CD14-positive monocyte (primary cell): ENCODE results near the gene LRRC61. TPM values are rescaled to one million over a fixed set of nuclear protein-coding genes. Genes with fewer than 3 reads are reported as not detected.
"Not testable (repeated sequence)": the region's sequence is repeated elsewhere in the genome, so short reads cannot be mapped to it uniquely, and the experiment has no call there.

Source experiments
- DNase-seq, 3 donors: peaks; one replicate each; pipeline ENCODE4 v3.0.0-alpha.2; 2011 to 2022
- H2AFZ ChIP-seq: 2 replicates; pipeline ENCODE4 v1.6.0; 2012; ENCODE audit warnings: mild to moderate bottlenecking, low read depth, low read length, inconsistent platforms; ENCODE audit not compliant: insufficient read depth, poor library complexity, severe bottlenecking
- H3K27ac ChIP-seq, 2 donors: 1 replicate in 1 of 2; 2 replicates in 1 of 2; pipeline ENCODE4 v1.5.1; 2012 to 2013; ENCODE audit warnings: low read length in 2 of 2, control low read depth in 1 of 2, inconsistent platforms in 1 of 2, low read depth in 1 of 2, mild to moderate bottlenecking in 1 of 2
- H3K27me3 ChIP-seq, 2 donors: one replicate each; pipeline versions ENCODE4 v1.6.0 to v1.6.1; 2011 to 2013; ENCODE audit warnings: low read length in 2 of 2; ENCODE audit not compliant: control insufficient read depth in 2 of 2, insufficient read depth in 2 of 2
- H3K36me3 ChIP-seq, 2 donors: replicated peaks in 1 of 2; 1 replicate in 1 of 2; 2 replicates in 1 of 2; pipeline versions ENCODE4 v1.5.1 to v1.6.1; 2012 to 2013; ENCODE audit warnings: low read length in 2 of 2, control low read depth in 1 of 2, inconsistent platforms in 1 of 2, mild to moderate bottlenecking in 1 of 2; ENCODE audit not compliant: insufficient read depth in 2 of 2, control insufficient read depth in 1 of 2
- H3K4me1 ChIP-seq, 2 donors: 1 replicate in 1 of 2; 2 replicates in 1 of 2; pipeline versions ENCODE4 v1.5.1 to v1.6.1; 2012 to 2013; ENCODE audit warnings: low read length in 2 of 2, control low read depth in 1 of 2, inconsistent platforms in 1 of 2, mild to moderate bottlenecking in 1 of 2, moderate library complexity in 1 of 2; ENCODE audit not compliant: insufficient read depth in 2 of 2, control insufficient read depth in 1 of 2
- H3K4me2 ChIP-seq: replicated peaks from 2 replicates; pipeline ENCODE3; 2012; ENCODE audit warnings: low read length, moderate library complexity, mild to moderate bottlenecking; ENCODE audit not compliant: poor library complexity, severe bottlenecking; ENCODE audit errors: extremely low read depth
- H3K4me3 ChIP-seq, 3 experiments: fragments of 200-600 bp in 1 of 3; sonication (generic) in 1 of 3; replicated peaks in 1 of 3; 1 replicate in 2 of 3; 2 replicates in 1 of 3; pipeline ENCODE4 v1.5.1; 2011 to 2013; ENCODE audit warnings: low read length in 3 of 3, mild to moderate bottlenecking in 3 of 3, control low read depth in 2 of 3, low read depth in 2 of 3, inconsistent platforms in 1 of 3, moderate library complexity in 1 of 3
- H3K79me2 ChIP-seq: 2 replicates; pipeline ENCODE4 v1.6.0; 2012; ENCODE audit warnings: mild to moderate bottlenecking, control low read depth, inconsistent platforms, low read length, moderate library complexity; ENCODE audit not compliant: insufficient read depth
- H3K9ac ChIP-seq: 2 replicates; pipeline ENCODE4 v1.6.0; 2017; ENCODE audit warnings: low read length, mild to moderate bottlenecking; ENCODE audit not compliant: insufficient read depth, poor library complexity, severe bottlenecking
- H3K9me3 ChIP-seq, 2 donors: replicated peaks in 1 of 2; 1 replicate in 1 of 2; 2 replicates in 1 of 2; pipeline versions ENCODE4 v1.5.1 to v1.6.1; 2012 to 2013; ENCODE audit warnings: low read length in 2 of 2, control low read depth in 1 of 2; ENCODE audit not compliant: control insufficient read depth in 1 of 2, insufficient read depth in 1 of 2
- H4K20me1 ChIP-seq: 2 replicates; pipeline ENCODE4 v1.6.0; 2012; ENCODE audit warnings: mild to moderate bottlenecking, low read length, control low read depth, moderate library complexity; ENCODE audit not compliant: insufficient read depth
- H3K27ac Mint-ChIP-seq, 7 donors: one replicate each; pipeline ENCODE4 v1.8.0; 2020; ENCODE audit warnings: mild to moderate bottlenecking in 7 of 7, mixed read lengths in 7 of 7, moderate library complexity in 6 of 7, inconsistent platforms in 2 of 7
- H3K27me3 Mint-ChIP-seq, 3 donors: one replicate each; pipeline ENCODE4 v1.8.0; 2021 to 2022; ENCODE audit warnings: low read depth in 3 of 3, mild to moderate bottlenecking in 3 of 3, mixed read lengths in 3 of 3, moderate library complexity in 3 of 3, inconsistent platforms in 1 of 3
- H3K36me3 Mint-ChIP-seq, 2 donors: one replicate each; pipeline ENCODE4 v1.8.0; 2020; ENCODE audit warnings: mixed read lengths in 2 of 2, inconsistent platforms in 1 of 2, mild to moderate bottlenecking in 1 of 2
- H3K4me1 Mint-ChIP-seq: one replicate; pipeline ENCODE4 v1.8.0; 2020; ENCODE audit warnings: mild to moderate bottlenecking, mixed read lengths
- H3K4me3 Mint-ChIP-seq, 2 donors: one replicate each; pipeline ENCODE4 v1.8.0; 2020; ENCODE audit warnings: mild to moderate bottlenecking in 2 of 2, mixed read lengths in 2 of 2, moderate library complexity in 1 of 2
- H3K9me3 Mint-ChIP-seq, 7 donors: one replicate each; pipeline ENCODE4 v1.8.0; 2020 to 2022; ENCODE audit warnings: mixed read lengths in 7 of 7, mild to moderate bottlenecking in 6 of 7, moderate library complexity in 6 of 7, inconsistent platforms in 2 of 7
- WGBS: methylation state at CpG from one replicate; pipeline ENCODE4 v1.1.5; 2013; ENCODE audit warnings: missing lambda C conversion rate; ENCODE audit not compliant: insufficient coverage; 5-methylcytosine and 5-hydroxymethylcytosine counted together
- intact Hi-C, 2 donors: fragments of 100-400 bp; cut with micrococcal nuclease; formaldehyde crosslinking; loops; one replicate each; pipeline versions ENCODE4 v1.15.0 to v1.15.1; 2023
- polyA plus RNA-seq, 3 donors: library from polyadenylated mRNA; depleted of rRNA in 1 of 3; unstranded in 2 of 3; stranded (reverse) in 1 of 3; fragments of 300-500 nt in 2 of 3; fragments of >200 nt in 1 of 3; fragmentation: Illumina TruSeq in 2 of 3; gene quantifications; 1 replicate in 2 of 3; 2 replicates in 1 of 3; pipeline ENCODE4 v1.2.3, GENCODE V29; 2012 to 2021

The LRRC61 gene
- polyA plus RNA-seq, 3 donors = 1.4 to 8.6 (median 5.7) TPM

DNA sequence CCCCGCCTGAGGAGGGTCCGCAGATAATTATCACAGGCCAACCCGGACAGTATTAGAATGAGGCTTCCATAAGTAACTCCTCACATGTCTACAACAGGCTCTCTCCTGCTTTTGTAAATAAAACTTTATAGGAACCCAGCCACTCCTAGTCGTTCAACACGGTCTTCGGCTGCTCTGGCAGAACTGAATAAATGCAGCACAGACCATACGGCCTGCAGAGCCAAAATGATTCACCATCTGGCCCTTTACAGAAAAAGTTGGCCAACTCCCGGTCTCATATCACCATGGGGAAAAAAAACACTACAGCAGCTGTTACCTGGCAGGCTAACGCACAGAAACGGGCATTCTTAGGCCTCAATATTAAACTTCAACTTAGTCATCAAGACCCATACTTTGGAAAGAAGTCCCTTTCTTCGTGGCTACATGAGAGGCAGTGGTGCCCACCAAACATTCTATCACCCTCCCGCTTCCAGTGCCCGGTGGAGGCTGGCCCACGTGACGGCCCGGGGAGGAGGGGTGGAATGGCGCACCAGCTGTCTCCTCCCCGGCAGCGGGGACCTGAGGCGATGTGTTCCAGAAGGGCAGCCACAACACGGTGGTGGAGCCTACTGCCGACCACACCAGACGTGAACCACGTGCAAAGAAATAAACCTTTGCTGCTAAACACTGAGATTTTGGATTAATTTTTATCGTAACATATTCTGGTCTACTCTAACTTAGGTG lies 41.3 kb upstream of the LRRC61 start:
- H3K27ac ChIP-seq, H3K36me3 ChIP-seq, H3K4me1 ChIP-seq, intact Hi-C loops, H3K4me3 Mint-ChIP-seq, H3K9me3 Mint-ChIP-seq, H3K36me3 Mint-ChIP-seq, H3K27me3 Mint-ChIP-seq, H3K4me2 ChIP-seq, H3K9me3 ChIP-seq, H3K27me3 ChIP-seq, H3K4me1 Mint-ChIP-seq, H4K20me1 ChIP-seq, DNase-seq, H3K79me2 ChIP-seq, H3K4me3 ChIP-seq, H3K27ac Mint-ChIP-seq, H3K9ac ChIP-seq, H2AFZ ChIP-seq: not testable (repeated sequence)
- no CpG with 5 or more reads among the region's 25 CpGs for WGBS

GRCh38 chr7:150283111-150283510 lies 40.0 kb upstream of the LRRC61 start:
- H3K27ac ChIP-seq, H3K9ac ChIP-seq, DNase-seq, H3K36me3 Mint-ChIP-seq, H3K27me3 Mint-ChIP-seq, intact Hi-C loops, H3K4me3 Mint-ChIP-seq, H3K79me2 ChIP-seq, H3K9me3 ChIP-seq, H3K4me1 ChIP-seq, H4K20me1 ChIP-seq, H3K27me3 ChIP-seq, H3K27ac Mint-ChIP-seq, H2AFZ ChIP-seq, H3K4me2 ChIP-seq, H3K4me1 Mint-ChIP-seq, H3K4me3 ChIP-seq, H3K9me3 Mint-ChIP-seq, H3K36me3 ChIP-seq: not testable (repeated sequence)
- no CpG with 5 or more reads among the region's 3 CpGs for WGBS

DNA sequence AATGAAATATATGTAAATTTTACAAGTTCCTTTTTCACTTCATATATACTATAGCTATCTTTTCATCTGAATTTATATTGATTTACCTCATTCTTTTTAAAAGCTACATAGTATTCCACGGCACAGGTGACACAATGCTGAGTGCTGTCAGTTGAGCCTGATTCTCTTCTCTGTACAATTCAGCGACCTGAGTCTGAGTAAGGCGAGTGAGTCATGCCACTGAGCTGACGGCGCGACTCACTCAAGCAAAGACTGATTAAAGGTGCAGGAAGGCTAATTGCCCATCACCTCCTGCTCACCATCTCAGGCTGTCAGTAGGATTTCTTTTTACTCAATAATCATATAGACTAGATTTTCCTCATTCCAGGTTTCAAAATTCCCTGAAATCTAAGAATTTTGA lies 39.5 kb upstream of the LRRC61 start:
- H3K9ac ChIP-seq, H2AFZ ChIP-seq, H3K27me3 Mint-ChIP-seq, H3K9me3 Mint-ChIP-seq, H3K79me2 ChIP-seq, H3K4me3 Mint-ChIP-seq, H3K27me3 ChIP-seq, H3K4me3 ChIP-seq, H4K20me1 ChIP-seq, H3K4me1 ChIP-seq, H3K9me3 ChIP-seq, H3K4me1 Mint-ChIP-seq, H3K27ac ChIP-seq, H3K36me3 ChIP-seq, H3K36me3 Mint-ChIP-seq, intact Hi-C loops, H3K27ac Mint-ChIP-seq, DNase-seq, H3K4me2 ChIP-seq: not testable (repeated sequence)
- no CpG with 5 or more reads among the region's 6 CpGs for WGBS
